Activated CD8-positive, alpha-beta memory T cell treated with anti-CD3 and anti-CD28 coated beads for 48 hours (primary cell): ENCODE results near the gene ASB15.
A peak's percentile ranks its signal among the peaks of the same experiment; 100 is the strongest.
"Not testable (repeated sequence)": the region's sequence is repeated elsewhere in the genome, so short reads cannot be mapped to it uniquely, and the experiment has no call there.

Experiments used
- DNase-seq, 3 experiments: peaks; one replicate each; pipeline ENCODE4 v3.0.0-alpha.2; 2020; ENCODE audit warnings: low read depth in 2 of 3, low spot score in 2 of 3

ASB15 gene

DNA sequence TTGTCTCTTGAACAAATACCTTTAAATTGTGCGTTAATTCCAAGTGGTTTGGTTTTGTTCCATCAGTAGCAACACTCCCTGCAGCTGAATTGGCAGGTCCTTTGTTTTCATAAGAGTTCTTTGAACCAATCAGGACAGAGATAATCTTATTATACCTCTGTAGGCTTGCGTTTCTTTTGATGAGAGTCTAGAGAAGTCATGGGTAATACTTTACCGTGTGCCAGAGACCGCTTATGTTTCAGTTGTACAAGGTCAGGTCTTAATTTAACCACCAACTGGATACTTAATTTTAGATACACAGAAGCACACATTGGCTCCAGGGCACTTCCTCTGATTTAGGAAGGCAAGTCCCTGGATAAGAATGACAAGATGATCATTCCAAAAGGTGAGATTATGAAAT is at the start of gene ASB15:
Gene ASB15 (plus strand): TSS at position 292 of the 400 bp plus-strand sequence. CDS start 12,682 bp downstream, outside the sequence.
- no peak for DNase-seq

DNA sequence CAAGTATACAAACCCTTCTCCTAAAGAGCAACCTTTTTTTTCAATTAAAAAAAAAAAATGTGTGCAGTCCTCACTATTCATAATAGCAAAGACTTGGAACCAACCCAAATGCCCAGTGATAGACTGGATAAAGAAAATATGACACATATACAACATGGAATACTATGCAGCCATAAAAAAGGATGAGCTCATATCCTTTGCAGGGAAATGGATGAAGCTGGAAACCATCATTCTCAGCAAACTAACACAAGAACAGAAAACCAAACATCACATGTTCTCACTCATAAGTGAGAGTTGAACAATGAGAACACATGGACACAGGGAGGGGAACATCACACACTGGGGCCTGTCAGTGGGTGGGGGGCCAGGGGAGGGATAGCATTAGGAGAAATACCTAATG is 49.5 kb upstream of the ASB15 start:
- DNase-seq: not testable (repeated sequence)

DNA sequence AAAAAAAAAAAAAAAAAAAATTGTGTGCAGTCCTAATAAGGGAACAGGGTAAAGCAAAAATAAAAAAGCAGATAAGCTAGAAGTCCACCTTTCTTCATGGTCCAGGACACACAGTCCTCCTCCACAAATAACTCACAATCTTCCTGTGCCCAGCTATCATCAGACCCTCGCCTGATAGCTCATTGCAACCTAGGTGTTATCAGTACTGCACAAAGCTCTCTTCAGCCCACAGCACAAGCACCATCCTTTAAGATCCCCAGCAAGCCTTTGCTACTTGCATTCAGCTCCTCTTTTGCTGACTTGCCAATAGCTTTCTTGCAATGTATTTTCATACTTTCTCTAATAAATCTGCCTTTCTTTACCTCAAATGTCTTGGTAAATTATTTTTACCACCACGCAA is 49.0 kb upstream of the ASB15 start:
- no peak for DNase-seq

- DNase-seq: no peak
Observed at GRCh38 chr7:123553159-123553558, 48.5 kb upstream of the ASB15 start.

DNA sequence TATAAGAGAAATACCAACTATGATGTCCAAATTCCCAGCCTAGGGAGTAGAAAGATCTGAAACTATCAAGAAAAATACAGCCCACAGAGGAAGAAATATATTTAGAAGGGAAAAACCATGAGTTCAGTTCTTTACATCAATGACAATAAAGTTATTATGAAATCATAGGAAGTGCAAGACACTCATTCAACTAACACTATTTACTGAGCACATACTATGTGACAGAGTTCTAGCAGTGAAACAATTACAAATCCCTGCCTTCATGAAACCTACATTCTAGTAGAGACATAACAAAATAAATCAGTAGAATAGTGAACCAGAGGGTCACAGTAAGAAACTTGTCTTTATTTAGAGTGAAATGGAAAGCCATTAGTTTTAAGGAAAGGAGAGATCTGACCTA is 46.1 kb upstream of the ASB15 start:
- no peak for DNase-seq

GRCh38 chr7:123557016-123557397 is 44.6 kb upstream of the ASB15 start:
- no peak for DNase-seq

DNA sequence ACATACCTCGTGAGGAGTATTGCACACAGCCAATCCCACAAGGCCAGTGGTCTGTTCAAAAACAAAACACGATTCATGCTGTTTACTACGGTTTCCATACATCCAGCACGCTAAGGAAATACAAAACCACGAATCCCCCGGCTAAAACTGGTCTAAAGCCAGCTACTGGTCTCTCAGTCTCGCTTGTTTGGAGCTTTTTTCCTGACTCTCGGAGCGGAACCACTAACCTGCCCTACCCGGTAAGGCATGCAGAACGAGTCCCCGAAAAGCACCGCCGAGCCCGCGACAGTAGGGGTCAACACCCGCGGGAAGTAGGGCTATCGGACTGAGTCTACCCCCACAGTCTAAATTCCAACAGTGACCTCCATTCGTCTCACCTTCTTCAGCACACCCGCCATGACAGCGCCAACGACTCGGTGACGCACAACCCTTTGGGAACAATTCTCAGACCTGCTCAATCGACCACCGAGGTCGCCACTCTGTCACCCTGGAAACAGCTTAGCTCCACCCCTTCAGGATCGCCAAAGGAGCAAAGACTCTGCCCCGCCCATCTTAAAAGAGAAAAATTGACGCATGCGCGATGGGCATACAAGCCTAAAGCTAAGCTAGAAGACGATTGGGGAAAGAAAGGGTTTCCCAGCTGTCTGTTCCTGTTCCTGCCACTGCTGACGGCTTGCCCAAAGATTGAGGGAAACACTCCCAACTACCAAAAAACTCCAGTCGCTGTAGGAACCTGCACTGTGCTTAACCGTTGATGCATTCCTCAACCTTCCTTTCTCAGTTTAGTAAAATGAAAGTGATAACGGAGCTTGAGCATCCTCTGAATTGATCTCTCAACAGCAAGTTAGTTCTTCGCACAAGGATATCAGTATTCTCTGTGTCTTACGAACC is 44.0 kb upstream of the ASB15 start, which contains the start of gene NDUFA5:
Gene NDUFA5 (minus strand): TSS at position 421 of the 891 bp plus-strand sequence. CDS start 23 bp downstream, at position 398.
- peak; percentile 72 to 76 (median 73) for DNase-seq

GRCh38 chr7:123558289-123558874 is 43.2 kb upstream of the ASB15 start:
- no peak for DNase-seq

DNA sequence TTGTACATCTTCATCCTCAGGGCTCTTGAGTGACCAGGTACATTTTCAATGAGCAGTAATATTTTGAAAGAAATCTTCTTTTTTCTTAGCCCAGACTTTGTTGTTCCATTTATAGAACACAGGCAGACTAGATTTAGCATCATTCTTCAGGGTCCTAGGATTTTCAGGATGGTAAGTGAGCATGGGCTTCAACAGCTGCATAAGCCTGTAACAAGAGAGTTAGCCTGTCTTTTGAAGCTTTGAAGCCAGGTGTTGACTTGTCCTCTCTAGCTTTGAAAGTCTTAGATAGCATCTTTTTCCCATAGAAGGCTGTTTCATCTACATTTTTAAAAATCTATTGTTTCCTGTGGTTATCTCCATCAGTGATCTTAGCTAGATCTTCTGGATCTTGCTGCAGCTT is 39.5 kb upstream of the ASB15 start:
- no peak for DNase-seq

- DNase-seq: no peak
Observed at GRCh38 chr7:123569352-123570010, 32.1 kb upstream of the ASB15 start.

- no peak for DNase-seq
Observed at GRCh38 chr7:123570390-123571182, 31.0 kb upstream of the ASB15 start.

DNA sequence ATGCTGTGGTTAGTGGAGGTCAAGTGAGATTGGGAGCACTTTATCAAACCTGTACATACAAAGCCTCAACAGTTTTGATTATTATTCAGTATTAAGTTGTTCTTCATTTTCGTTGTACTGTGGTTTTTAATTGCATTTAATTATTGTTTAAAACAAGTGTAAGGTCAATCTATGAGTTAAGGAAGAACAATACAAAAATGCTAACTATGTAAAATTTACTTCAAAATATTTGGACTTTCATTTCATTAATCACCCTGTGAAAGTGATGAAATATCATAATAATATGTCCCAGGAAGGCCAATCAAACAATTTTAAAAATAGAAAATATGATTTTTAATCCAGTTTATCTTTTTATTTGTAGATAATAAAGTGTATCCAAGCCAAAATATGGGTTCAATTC is 30.4 kb upstream of the ASB15 start:
- DNase-seq: no peak

DNA sequence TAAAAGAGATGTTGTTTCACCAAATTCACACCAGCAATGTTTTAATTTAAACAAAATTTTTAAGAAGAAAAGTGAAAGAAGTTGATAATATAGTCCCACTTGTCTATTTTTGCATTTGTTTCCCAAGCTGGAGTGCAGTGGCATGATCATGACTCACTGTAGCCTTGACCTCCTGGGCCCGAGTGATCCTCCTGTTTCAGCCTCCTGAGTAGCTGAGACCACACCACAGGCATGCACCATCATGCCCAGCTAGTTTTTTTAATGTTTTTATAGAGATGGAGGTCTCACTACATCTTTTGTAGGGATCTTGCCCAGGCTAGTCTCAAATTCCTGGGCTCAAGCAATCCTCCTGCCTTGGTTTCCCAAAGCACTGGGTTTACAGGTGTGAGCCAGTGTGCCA is 29.9 kb upstream of the ASB15 start:
- DNase-seq: no peak

GRCh38 chr7:123573341-123573740 is 28.3 kb upstream of the ASB15 start:
- DNase-seq: no peak

DNA sequence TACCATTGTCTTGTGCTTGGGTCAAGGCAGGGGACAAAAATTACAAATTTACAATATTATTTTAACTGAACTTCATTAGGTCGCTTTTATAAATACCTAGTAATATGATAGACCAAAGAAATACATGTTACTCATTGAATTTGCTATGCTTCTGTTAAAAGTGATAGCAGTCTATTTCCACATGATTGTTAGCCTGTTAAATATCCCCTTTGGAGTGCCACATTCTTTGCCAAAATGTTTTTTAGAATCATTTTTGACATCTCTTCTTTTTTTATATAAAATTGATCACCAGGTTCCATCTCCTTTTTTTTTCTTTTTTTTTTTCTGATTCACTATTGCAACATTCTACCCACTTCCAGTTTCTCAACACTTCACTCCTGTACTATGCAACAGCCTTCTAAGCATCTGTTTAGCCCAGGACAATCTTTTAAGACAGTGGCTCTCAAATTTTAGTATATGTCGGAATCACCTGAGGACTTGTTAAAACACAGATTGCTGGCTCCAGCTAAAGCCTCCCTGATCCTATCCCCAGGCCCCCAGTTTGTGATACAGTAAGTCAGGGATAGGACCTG is 27.6 kb upstream of the ASB15 start:
- no peak for DNase-seq

GRCh38 chr7:123579416-123579815 is 22.2 kb upstream of the ASB15 start:
- DNase-seq: no peak

DNA sequence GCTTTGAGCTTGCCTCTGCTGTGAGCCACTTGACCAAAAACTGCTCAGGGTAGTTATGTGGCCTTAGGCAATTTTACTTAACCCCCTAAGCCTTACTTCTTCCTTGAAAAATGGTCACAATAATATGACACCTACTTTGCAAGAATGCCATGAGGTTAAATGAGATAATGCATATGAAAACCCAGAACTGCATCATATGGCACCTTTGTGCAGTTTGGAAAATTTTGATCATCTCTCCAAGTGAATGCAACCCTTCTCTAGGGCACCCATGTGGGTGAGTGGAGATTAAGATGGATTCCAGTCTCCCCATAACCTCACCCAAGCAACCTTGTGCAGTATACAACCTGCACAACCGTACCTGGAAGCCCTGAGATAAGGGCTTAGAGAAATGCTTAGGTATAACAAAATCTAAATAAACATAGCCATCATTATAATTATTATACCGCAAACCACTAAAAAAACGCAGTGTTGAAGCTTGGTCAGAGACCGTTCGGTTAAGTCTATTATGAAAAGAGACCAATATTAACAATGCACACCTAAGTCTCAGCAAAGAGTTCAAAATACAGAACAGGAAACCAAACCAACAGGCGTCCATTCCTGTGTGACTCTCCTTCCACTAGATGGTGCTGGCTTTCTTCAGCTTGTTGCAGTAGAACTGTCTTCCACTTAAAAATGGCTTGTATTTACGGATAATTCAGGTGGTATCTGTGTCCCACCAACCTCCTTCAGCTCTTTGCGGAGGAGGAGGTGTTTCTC is 21.0 kb upstream of the ASB15 start:
- no peak for DNase-seq

DNA sequence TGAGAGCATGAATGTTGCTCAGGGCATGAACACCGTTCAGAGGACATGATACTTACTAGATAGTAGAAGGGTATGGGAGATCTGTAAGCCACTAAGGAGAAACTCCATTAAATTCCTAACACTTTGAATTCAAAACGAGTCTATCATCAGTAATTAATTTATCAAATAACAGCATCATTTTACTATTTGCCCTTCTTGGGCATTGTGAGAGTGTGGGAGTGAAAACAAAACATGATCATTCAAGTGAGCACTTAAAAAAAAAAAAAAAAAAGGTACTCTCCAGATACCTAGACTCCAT is 20.5 kb upstream of the ASB15 start:
- no peak for DNase-seq

DNA sequence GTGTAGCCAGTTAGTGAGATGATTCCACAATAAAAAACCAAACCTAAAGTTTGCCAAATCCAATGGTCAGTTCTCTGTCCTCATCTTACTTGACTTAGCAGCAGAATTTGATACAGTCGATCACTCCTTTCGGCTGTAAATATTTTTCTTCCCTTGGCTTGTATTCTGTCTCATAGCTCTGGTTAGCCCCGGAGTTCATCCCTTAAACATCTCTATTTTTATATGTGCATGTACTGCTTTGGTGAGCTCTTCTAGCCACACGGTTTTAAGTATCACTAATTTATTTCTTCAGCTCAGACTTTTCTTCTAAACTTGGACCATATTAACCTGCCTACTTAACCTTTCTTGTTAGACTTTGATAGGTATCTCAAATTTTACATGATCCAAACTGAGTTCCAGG is 17.8 kb upstream of the ASB15 start:
- DNase-seq: no peak

DNA sequence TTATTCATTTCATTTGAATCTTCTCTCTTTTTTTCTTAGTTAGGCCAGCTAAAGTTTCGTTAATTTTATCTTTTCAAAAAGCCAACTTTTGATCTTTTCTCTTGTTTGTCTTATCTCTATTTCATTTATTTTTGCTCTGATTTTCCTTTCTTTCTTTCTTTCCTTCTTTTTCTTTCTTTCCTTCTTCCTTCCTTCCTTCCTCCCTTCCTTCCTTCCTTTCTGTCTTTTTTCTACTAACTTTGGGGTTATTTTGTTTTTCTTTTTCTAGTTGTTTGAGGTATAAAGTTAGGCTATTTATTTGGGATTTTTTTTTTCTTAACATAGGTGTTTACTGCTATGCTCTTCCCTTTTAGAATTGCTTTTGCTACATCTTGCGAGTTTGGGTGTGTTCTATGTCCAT is 13.2 kb upstream of the ASB15 start:
- no peak for DNase-seq
